GM19240 (cell line): ENCODE data around the gene ARHGEF10L.
A peak's percentile ranks its signal among the peaks of the same experiment; 100 is the strongest.

ENCODE experiments used
- DNase-seq: peaks from one replicate; pipeline ENCODE4 v3.0.0; 2011; ENCODE audit warnings: low spot score; ENCODE audit not compliant: insufficient read length

Gene ARHGEF10L

DNA sequence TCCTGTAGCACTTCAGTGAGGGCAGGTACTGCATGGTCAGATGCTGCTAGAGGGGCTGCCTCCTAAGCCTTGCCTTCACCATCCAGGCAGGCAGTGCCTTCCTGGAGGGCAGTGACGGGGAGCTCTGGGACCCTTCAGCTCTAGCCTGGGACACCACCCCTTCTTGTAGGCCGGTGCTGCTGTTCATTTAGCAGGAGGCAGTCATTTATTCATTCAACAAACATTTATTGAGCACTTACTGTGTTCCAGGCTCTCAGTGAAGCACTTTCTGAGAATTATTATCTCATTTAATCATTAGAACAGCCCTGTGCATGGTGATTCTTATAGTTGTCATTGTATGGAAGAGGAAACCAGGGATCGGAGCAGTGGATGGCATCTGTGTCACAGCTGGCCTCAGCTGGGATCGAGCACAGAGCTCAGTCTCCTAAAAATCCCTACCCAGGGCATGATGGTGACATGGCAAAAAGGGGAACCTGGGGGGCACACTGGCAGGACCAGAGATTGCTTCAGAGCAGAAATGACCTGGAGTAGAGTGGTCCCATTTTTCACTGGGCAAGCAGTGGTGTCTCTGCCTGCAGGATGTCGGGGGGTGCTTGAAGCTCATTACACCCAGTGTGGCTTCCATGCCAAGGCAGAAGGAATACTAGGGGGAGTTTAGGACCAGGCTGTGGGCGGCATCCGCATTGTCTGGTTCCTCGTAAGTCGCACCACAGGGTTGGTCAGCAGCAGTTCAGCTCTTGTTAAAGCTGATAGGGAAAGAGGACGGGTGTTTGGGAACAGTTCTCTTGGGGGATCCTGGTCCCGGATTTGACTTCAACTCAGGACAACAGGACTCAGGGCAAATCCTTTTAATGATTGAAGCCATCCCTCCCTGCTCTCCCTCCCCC, 28.8 kb downstream of the ARHGEF10L start:
- DNase-seq = no peak

DNA sequence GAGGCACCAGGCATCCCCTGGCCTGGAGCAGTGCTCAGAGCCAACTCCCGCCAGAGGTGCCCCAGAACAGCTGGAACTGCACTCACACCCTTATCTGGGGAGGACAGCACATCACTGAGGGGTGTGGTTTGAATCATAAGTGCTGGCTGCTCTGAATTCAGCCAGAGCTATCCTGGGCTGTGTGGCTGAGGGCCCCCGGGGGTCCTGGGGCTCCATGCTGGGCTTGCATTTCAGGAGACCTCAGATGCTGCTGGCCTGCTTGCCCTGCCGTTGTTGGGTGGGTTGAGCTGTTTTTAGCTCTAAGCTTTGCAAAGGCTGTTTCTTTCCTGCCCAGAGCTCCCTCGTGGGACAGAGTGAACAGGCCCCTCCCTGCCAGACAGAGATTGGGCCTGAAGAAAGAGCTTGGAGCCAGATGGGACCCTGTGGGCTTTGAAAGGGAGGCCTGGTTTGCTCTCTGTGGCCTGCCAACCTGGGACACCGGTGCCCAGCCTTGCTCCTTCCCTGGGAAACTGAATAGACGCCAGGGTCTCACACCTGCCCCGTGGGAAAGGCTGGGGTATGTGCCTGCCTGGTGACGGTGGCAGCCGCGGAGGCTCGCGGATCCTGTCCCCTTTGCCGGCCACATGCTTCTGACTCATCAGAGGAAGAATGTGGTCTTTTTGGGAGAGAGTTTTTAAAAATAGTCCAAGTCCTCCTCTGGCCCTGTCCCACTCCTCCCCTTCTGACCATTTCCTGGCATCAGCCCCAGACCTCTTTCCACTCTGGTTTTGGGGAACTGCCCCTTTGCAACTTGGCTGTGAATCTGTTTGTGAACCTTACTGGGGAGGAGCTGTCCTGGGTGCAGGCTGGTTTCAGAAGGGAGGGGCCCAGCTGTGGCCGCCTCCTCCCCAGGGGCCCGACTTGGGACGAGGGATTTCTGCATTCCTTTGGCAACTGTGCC, 30.0 kb downstream of the ARHGEF10L start:
- no peak for DNase-seq

DNA sequence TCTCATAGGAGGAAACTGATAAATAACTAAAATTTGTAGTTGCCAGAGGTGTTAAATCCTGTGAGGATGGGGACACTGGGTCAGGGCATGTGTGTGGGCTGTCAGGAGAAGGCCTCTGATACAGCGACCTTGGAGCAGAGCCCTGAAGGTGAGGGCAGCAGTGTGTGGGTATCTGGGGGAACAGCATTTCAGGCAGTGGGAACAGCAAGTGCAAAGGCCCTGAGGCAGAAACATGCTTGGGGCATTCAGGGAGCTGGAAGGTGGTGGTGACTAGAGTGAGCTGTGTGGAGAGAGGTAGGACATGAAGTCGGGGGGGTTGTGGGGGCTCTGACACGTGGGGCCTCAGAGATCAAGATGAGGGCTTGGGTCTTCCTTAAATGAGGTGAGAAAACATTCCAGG, 30.7 kb downstream of the ARHGEF10L start:
- DNase-seq = no peak

DNA sequence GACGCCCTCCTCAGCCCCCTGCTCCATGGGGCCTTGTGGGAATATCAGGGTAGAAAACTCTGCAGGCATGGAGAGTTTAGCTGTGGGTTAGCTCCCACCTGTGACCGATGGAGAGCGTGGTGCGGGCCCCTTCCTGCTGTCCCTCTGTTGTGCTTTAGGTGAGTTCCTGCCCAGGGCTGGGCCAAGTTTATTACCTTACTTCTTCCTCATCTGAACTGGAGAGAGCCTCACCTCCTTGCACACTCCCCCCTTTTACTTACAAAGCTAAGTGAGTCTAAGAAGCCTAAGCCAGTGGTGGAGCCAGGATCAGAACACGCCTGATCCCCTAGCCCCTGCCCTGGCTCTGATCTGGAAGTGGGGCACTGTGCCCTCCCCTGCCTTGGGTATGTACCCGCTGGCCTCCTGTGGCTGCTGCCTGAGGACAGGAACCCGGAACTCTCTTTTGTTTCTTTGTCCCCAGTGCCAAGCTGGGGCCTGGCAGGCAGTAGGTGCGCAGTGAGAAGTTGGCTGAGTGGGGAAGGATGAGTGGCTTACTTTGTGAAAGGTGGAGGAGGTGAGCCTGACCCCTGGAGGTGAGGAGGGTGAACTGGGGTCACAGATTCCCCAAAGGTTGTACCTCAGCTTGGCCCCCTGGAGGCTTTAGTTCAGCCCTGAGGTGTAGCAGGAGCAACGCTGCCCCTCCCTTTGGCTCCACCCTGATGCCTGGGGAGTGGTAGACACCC, 32.9 kb downstream of the ARHGEF10L start:
- no peak for DNase-seq

DNA sequence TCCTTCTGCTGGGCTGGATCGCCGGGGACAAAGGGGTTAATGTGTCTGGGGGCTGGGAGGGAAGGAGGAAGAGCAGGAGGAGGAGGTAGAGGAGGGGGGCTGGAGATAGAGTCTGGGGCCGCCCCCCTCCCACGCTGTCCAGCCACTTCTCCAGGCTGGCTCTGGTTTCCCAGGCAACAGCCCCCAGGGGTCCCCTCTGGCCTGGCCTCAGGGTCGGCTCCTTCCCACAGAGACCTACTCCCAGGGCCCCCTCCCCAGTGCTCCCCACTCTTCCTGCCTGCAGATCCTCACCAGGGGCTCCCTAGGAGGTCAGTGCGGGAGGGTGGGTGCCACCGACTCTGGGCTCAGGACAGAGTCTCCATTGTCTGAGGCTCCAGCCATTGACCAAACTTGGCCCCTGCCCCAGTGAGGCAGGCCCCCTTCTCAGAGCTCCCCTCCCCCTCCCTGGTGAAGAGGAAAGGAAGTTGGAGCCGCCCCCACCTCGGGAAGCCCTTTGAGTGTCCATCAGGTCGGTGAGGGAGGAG, 34.1 kb downstream of the ARHGEF10L start:
- no peak for DNase-seq

DNA sequence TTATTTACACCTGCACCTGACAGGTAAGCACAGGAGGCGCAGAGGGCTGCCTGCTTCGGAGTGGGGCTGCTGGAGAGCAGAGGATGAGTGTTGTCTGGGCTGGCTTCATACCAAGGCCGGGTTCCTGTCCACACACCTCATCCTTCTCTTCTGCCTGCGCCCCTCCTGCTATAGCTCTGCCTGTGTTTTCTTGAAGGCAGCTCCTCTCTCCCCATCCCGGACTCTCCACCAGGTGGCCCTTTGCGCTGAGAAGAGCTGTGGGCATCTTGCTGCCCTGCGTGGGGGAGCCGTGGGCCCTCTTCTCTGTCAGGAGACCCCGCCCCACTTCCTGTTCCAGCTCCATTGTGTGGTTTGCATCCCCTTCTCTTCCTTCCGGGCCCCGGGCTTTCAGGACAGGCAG, 35.0 kb downstream of the ARHGEF10L start:
- DNase-seq = no peak

DNA sequence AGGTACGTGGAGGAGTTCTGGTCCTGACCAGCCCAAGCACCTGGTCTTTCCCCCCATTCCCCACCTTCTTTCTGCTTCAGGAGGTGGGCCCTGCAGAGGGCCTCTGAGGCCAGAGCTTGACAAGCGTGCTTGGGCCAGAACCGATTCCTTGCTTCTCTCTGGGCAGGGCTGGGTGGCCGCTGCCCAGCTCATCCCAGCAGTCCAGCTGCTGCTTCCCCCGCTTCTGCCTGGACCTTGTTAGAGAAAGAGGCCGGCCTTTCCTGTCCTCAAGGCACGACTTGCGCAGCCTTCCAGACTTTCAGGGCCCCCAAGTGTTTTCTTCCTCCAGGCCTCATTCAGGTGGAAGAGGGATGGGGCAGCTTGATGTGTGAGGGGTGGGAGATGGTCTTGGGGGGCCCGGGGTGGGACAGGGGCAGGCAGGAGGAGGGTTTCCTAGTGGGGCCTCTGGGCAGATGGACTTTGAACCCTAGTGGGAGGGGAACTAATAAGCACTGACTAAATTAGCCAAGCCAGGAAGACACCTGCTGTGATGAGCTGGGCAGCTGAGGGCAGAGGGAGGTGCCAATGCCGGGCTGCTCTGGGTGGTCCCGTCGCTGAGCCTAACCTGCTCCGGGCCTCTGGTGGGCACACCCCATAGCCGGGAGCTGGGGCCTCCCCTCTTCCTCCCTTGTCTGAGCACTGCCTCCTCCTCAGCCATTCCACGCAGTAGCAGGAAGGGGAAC, 36.5 kb downstream of the ARHGEF10L start:
- no peak for DNase-seq

DNA sequence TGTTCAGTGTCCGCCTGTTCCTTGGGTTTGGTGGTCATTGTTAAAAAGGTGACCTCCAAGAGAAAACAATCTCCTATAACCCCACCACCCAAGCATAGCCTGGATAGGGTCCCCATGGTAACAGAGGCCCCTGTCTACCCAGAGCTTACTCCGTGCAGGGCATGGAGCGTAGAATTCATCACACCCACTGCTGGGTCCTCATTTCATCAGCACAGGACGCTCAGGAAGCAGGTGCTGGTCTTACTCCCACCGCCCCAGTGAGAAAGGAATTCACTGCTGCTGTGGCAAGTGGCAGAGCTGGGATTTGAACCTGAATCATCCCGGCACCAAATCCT, 37.0 kb downstream of the ARHGEF10L start:
- DNase-seq = no peak

DNA sequence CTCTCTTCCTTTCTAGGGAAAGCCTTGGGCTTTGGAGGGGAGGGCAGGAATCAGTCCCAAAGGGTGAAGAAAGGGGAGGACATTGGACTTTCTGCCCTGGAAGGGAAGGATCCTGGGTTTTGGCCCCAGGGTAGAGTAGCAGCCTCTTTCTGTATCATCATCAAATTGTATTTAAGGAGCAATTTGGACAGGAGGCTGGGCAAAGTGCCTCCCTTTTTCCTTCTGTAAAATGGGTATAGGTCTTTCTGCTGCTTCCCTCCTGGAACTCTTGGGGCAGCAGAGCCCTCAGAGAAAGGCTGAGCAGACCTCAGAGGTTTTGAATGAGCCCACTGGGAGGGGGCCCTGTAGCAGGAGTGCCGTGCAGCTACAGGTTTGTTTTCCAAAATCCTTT, 38.4 kb downstream of the ARHGEF10L start:
- DNase-seq = no peak

DNA sequence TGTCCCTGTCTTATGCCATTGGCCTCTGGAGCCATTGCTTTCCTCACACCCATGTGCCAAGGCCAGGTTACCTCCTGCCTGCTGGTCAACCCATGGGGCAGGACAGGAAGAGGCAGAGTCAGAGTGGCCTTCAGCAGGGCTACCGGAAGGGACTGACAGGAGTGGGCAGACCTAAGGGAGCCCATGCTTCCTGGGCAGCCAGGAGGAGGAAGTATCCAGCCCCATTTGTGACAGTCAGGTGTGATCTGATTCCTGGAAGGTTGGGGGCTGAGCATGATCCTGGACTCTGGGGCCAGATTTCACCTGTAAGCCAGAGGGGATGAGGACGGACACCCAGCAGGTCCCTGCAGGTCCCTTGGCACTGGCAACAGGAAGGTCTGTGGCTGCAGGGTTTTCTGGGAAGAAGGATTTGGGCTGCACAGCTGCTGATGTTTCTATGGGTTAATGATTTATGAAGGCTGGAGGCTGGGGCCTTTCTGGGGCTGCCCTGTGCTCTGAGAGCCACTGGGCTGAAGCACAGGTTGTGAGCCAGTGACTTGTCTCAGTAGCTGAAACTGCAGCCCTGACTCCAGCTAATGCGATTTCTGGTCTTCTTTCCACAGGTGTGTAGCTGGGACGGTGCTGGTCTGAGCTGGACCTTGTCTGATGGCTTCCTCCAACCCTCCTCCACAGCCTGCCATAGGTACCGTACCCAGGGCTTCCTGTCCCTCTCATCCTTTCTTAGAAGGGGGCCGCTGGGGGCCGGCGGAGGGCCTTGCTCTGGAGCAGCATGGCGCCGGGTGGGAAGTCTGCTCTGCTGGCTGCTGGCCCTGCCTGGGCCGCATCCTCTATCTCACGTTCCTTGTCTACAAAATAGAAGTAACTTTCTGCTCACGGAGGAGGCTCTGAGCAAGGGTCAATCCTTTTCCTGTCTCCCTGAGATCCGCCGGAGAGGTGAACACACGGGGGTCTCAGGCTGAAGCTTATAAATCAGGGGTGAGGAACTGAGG, 40.7 kb downstream of the ARHGEF10L start:
- DNase-seq = no peak

DNA sequence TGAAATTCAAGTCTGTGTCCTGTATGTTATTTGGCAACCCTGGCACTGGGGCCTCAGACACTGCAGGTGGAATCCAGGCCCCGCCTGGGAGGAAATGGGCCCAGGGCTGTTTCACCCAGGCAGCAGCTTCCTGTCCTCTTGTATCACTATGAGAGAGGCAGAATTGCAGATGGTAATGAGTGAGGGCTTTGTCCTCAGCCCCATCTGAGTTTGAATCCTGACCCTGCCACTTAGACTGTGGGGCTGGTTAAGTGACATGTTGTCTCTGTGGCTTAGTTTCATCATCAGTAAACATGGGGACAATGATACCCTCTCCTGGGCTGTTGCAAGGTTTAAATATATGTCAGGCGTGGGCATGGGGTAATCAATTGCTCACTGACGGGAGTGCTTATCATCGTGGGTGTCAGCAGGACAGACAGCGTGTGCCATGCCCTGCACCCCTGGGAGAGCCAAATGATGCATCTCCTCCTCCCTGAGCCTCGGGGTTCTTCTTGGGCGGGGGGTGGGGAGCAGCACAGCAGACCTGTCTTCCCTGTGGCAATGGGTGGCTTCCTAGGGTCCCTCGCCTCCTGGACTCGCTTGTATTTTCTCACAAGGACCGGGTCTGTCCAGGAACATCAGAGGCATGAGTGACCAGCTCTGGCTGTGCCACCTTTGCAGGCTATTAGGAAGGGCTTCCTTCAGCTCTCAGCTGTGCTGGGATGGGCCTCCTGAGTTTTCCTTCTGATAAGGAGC, 42.1 kb downstream of the ARHGEF10L start:
- DNase-seq = peak; percentile 31

DNA sequence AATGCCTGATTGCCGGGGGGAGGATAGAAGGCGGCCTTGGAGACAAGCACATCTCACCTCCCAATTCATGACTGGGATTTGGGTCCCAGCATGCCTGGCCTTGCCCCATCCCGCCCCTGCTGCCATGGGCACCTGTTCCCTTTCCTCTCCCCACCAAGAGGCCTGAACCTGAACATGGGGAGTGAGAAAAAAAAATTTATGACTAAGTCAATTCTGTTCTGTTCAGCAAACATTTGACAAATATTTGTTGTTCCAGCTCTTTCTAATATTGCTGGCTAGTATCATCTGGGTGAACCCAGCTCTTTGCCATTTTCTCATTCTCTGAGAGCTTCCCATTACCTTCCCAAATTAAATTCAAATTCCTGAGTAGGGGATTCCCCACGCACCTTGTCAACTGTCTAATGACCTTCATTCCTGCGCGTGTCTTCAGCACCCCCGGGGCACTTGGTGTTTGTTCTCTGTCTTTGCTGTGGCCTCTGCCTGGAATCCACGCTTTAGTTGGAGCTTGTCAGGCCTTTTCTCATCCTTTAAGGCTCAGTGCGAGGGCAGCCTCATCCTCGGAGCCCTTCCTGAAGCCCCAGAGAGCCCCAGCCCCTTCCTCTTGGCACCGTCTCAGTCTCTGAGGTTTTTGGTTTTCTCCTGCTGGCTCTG, 42.8 kb downstream of the ARHGEF10L start:
- DNase-seq = no peak

DNA sequence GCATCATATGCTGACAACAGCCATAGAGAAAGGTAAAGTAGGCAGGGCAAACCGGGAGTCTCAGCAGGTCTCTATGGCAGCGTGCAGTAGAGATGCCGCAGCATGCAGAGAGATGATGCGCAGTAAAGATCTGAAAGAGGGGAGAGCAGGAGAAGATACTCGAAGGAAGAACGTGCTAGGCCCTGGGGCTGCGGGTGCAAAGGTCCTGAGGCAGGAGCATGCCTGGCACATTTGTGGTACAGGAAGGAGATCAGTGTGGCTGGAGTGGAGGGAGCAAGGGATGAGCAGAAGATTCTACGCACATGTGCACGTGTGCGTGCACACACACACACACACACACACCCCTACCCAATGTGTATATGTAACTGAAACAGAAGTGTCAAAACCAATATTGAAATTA, 45.0 kb downstream of the ARHGEF10L start:
- no peak for DNase-seq

DNA sequence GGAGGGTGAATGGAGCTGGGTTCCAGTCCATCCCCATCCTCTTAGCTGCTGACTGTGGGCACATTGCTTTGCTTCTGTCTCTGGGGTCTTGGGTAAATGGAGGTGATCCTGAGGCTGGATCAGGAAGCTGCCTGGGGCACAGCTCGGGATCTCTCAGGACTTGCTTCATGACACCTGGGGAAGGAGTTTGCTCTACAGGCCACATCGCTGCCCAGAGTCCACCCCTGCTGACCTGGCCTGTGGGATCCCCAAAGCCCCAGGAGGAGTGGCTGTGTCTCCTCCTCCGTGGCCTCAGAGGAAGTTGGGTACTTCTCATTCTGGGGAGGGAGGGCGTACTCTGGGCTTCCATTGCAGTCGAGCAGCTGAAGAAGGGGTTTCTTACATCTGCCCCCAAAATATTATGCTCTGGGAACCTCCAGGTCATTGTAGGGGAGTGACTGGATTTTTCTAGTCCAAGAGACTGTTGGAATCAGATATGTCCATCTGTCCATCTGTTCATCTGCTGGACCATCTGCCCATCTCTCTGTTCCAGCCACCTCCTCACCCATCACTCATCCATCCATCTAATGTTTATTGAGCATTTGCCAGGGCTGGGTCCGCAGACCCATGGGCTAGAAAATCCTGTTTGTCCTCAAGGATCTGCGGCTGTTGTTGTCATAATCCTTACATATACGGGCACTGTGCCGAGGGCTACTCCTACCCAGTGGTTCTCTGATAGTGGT, 45.9 kb downstream of the ARHGEF10L start:
- DNase-seq = no peak

DNA sequence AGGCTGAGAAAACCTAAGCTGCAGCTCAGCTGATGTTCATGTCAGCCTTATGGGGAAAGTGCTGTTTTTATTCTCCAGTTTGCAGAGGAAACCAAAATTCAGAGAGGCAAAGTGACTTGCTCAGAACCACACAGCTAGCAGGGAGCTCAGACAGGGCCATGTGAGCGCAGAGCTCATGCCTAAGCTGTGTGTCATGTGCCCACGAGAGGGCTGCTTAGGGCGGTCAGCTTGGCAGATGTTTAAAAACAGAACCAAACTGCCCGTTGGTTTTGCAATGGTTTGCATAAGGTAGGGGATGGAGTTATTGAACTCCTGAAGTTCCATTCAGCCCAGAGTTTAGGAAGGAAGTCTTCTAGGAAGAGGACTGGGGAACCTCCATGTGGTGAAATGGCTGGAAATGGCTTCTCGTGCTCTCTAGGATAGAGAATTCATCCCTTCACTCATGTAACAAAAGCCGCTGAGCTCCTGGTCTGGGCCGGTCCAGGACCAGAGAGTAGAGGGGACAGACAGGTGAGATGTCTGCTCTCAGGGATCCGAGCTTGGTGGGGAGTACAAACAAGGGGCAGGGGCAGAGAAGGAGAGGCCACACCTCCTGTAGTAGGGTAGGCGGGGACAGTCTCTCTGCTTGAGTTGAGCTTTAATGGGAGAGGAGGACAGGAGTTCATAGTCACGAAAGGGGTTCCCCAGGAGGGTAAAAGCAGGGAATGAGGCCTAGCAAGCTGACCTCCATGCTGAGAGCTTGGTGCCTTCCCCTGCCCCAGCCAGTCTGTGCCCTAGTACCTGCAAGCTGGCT, 46.9 kb downstream of the ARHGEF10L start:
- no peak for DNase-seq

DNA sequence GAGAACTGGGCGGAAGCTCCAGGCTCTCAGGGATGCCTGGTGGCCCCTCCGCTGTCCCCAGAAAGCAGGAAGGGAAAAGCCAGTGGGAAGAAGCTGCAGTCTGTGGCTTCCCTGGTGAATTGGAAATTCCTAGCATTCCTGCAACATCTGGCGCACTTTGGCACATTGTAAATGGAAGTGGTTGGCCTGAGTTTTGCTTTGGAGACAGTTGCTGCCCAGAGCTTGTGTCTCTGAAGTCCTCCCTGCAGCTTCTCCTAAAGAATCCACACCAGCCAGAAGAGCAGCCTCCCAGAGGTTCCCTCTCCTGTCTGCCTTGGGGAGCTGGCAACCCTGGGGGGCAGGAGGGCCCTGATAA, 48.2 kb downstream of the ARHGEF10L start:
- no peak for DNase-seq
